Hippocampal formation (tissue), 2 donors: ENCODE measurements around the gene TMEM11.
A peak's percentile ranks its signal among the peaks of the same experiment; 100 is the strongest.

Experiments used
- DNase-seq, 2 donors: peaks; one replicate each; lab custom pipeline; 2025; lab: John Stamatoyannopoulos, UW

TMEM11 gene, protein sequence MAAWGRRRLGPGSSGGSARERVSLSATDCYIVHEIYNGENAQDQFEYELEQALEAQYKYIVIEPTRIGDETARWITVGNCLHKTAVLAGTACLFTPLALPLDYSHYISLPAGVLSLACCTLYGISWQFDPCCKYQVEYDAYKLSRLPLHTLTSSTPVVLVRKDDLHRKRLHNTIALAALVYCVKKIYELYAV

DNA sequence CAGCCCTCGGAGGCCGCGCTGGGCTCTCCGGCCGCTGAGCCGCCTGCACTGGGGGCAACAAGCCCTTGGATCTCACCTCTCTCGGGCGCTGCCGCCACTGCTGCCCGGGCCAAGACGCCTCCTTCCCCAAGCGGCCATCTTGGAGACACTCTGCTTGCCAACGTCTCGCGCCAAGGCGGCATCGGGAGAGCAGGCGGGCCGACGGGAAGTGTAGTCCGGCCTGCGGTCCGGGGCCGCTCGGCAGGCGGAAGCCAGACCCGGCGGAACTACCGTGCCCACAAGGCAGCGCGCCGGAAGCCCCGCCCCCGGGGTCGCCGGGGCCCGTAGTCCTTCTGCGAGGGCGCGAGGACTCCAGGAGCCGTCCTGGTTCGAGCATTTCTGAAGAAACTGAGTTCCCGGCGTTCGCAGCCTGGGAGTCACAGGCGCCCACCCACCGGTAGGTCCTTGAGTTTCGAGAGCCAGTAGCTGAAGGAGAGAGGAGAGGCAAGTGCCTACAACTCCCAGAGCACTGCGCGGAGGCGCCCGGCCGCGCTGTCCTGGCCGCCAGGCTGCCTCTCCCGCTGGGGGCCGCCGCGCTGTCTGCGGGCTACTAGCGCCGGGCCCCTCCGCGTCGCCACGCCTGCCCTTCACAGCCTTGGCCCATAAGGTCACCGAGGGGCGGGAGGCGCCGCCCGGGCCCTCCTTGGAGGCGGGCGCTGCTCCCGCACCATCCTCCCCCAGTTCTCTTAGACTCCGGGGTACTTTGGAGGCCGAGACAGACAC is at the start of gene TMEM11:
Gene TMEM11 (minus strand): TSS at position 147 of the 762 bp plus-strand sequence. CDS start 9 bp downstream, at position 138.
- DNase-seq: peak; percentile 94 to 95

DNA sequence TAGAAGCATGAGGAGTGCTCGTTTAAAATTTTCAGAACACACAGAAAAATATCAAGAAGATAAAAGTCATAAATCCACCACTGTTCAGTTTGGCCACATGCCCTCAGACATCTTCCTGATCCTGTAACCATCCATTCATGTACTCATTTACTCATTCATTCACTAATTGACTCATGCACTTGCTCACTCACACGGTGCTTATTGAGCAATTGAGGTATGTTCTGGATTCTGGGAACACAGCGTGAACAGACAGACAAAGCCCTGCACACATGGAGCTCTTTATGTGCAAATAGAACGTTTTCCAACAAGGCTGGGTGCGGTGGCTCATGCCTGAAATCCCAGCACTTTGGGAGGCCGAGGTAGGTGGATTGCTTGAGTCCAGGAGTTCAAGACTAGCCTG is 49.4 kb upstream of the TMEM11 start:
- DNase-seq: no peak

DNA sequence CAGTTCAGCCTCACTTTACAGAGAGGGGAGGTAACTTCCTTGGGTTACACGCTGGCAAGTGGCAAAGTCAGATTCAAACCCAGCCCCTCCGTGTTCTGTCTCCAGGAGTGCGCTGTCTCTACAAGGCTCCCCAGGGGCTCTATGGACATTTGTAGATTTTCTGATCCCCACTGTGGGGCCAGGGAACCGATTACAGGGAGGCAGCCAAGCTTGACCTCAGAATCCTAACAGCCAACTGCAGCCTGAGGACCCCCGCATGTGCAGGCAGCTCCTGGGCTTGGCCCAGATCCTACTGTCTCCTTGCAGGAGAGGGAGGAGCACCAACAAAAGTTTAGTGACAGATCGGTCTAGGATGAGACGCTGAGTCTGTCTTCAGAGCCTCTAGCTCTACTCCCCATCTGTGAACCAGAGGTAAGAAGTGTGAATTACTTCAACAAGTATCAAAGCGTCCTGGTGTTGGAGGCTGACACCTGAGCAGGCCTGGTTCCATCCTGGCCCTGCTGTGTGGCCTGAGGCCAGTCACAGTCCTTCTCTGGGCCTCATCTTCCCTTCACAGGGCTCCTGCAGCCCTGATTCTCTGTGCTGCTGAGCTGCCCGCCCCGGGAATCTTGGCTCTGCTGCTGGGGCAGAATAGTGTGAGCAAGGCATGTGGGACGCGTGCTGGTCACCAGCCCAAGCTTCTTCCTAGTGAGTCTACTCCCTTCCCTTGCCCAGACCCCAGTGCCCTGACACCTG is 48.5 kb upstream of the TMEM11 start:
- no peak for DNase-seq

DNA sequence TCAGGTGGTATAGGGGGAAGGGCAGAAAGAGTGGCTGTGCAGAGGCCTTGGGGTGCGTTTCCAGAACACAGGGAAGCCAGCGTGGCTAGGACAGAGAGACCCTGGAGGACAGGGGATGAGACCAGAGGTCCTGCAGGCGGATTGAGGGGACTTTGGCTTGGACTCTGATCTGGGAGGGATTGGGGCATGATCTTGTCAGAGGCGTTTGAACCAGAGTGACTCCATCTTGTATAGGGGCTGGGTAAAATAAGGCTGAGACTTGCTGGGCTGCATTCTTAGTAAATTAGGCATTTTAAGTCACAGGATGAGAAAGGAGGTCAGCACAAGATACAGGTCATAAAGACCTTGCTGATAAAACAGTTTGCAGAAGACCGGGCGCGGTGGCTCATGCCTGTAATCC is 44.6 kb upstream of the TMEM11 start:
- no peak for DNase-seq

DNA sequence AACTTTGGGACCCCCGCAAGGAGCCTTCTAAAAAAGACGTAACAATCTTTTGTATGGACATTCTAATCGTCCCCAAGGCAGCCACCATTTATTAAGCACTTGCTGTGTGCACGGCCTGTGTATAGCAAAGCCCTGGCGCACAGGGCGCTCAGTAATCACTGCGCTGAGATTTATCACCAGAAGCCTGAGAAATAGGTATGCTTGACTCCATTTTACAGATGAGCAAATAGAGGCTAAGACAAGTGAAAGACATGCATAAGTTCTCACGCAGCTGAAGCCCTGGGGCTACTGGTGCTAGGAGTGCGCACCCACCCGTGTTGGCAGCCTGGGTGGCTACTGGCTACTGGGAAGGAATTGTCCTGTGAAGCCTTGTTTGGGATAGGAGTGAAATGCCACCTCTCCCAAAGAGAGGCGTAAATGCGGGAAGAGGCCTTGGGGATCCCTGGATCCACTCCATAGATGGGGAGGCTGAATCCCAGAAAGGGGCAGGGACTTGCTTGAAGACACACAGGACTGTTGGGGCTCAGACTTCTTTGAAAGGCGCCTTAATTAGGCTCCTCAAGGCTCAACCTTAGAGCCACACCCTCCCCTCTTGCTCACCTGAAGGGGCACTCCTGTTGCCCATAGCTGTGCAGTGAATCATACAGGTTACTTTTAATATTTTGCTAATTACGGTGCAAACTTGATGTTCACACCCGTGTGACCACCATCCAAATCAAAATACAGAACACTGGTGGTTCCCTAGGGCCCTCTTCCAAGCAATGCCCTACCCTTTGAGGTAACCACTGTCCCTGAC is 39.9 kb upstream of the TMEM11 start:
- no peak for DNase-seq

DNA sequence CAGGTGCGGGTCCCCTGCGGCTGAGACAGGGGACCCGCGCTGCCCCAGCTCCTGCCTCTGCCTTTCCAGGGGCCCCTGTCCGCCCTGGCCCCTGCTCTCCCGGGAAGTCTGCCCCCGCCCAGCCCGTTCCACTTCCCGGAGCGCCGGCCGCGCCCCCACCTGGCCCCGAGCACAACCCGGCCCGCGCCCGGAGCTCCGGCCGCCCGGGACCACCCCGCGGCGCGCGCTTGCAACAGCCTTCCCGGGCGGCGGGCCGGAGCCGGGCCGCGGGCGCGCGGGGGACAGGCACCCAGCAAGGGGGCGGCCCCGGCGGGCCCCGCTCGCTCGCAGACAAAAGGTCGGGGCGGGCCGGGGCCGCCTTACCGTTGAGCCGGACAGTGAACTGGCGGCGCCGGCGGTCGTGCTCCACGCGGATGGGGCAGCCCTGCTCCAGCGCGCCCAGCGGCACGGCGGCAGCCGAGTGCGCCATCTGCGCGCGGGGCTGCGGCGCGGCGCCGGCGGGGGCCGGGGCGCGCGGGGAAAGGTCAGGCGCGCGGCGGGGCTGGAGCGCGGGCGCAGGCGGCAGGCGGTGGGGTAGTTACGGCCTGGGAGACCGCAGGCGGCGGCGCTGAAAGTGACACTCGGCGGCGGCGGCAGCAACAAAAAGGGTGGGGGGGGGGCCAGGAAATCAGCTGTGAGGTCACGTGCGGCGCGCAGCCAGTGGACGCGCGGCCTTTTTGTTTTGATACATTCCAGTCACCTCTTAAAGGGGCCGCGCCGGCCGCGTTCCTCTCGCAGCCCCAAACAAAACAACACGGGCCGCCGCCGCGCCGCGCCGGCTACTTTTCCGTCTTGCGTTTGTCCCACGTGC is 39.1 kb upstream of the TMEM11 start, which contains the start of gene NATD1:
Gene NATD1 (minus strand): TSS at position 615 of the 850 bp plus-strand sequence. CDS start 146 bp downstream, at position 469.
- peak; percentile 75 to 84 for DNase-seq

DNA sequence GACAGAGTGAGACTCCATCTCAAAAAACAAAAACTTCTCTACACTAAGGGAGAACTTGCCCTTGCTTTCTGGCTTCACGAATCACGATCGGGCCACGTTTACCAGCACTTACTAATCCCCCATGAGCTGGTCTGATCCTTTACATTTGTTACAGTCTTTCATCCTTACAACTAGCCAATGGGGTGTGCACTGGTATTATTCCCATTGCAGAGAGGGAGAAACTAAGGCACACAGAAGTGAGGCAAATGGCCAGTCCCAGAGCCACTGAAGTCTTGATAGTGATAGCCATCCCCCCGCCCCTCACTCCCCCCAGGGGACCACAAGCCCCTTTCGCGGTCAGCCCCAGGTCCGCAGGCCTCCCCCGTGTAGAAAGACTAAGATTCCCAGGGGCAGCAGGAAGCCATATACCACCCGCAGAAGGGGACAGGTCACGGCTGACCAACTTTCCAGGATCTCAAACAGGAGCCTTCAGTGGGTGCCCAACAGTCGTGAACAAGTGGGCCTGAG is 38.4 kb upstream of the TMEM11 start:
- no peak for DNase-seq

DNA sequence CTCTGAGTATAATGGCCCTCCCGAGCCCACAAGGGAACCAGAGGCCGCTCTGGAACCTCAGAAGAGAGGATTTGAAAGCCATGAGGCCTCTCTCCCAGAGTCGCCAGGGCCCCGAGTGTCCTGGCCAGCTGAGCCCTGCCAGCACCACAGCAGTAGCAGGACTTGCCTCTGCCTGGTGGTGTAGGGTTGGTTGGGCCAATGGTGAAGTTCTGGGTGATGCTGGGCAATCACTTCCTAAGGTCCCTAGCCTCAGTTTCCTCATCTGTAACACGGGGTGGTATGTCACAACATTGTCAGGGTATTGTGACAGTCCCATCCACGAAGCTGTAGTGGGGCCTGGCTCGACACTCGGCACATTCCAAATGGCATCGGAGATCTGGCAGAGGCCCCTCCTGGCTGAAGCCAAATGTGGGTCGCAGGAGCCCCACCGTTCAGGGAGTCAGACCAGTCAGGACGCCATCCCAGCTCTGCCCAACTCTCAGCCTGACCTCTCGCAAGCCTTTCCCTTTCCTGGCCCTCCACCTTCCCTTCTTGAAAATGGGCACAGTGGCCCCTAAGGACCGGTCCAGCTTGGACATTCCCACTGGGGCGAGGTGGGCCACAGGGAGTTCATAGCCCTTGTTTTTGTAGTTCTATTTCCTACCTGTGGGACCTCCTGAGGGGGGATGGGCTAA is 37.5 kb upstream of the TMEM11 start:
- no peak for DNase-seq

DNA sequence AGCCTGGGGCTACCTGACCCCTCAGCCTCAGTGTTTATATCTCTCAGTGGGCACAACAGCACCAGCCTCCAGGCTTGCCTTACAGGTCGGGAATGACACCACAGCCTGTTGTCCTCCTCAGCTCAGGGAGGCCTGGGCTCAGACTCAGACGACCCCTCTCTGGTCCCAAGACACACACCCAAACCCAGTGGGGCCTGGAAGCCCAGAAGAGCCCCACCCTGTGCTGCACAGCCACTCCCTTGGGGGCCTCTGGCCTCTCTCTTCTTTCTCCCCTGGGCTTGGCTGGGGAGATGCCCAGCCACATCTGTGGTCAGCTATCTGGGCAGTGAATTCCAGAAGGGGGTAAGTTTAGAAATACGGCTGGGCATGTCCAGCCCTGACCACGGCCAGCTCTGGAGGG is 36.9 kb upstream of the TMEM11 start:
- no peak for DNase-seq

DNA sequence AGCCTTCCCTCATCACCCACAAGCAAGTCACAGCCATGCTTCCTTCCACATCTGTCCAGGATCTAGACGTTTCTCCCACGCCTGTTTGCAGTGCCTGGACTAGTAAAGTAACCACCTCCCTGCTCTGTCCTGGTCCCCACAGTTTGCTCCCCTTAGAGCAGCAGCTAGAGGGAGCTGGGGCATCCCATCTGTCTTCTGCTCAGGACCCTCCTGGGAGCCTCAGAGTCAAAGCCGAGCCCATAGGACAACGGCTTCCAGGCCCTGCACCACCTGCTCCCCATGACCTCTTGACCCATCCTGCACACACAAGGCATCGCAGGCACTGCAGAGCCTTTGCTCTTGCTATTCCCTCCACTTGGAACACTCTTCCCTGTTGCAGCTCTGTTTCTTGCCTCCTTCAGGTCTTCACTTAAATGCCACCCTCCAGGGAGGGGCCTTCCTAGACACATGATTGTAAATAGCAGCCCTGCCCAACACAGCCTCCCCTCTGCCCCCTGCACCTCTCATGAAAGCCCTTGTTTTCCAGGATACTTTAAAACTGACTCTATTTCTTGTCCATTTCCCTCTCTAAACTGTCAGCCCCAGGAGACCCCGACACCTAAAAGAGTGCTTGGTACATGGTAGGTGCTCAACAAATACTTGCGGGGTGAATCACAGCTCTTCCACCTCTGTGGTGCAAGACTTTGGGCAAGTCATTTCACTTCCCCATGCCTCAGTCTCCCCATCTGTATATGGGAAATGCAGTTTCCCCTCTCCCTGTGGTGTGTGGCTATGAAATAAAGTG is 36.2 kb upstream of the TMEM11 start:
- no peak for DNase-seq

DNA sequence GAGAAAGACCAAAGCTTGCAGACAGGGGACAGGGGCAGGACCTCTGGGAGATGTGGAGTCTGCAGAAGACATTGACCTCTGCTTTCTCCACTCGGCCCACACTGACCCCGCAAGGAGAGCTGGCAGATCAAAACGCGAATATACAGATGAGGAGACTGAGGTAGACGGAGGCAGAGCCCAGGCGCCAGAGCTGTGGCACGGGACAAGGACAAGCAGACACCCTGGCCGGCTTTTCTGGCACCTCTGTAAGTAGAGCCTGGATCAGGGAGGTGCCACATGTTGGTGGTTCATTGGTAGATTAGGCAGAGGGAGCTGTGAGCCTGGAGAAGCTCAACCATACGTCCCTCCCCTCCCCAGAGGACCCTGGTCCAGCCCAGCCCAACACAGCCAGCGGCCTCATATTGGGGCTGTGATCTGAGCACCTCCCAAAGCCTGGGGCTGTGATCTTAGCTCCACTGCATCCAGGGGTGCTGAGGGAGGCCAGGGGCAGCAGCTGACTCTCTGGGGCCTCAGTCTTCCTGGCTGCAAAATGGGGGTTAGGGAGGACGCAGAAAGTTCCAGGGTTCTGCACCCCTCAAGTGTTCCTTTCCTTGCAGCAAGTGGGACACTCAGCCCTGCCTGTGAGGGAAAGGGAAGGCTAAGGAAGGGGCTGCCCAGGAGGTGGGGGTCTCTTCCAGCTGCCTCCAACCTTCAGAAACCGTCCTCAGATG is 35.3 kb upstream of the TMEM11 start:
- DNase-seq: no peak

DNA sequence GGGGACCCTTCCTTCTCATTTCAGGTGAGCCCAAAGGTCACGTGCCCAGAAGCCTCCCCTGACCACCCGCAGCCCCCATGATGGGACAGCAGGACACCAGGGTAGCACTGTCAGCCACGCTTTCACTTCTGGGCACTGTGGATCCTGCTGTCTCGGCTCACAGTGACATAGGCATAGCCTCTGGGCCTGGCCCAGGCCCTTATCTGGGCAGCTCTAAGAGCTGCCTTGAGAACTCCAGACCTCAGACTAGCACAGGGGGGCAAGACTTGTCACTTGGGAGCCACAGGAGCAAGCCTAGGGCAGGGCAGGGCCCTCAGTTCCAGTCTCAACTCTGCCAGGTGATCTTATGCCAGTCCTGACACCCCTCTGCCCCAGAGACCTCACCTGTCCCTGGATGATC is 34.5 kb upstream of the TMEM11 start:
- DNase-seq: no peak

DNA sequence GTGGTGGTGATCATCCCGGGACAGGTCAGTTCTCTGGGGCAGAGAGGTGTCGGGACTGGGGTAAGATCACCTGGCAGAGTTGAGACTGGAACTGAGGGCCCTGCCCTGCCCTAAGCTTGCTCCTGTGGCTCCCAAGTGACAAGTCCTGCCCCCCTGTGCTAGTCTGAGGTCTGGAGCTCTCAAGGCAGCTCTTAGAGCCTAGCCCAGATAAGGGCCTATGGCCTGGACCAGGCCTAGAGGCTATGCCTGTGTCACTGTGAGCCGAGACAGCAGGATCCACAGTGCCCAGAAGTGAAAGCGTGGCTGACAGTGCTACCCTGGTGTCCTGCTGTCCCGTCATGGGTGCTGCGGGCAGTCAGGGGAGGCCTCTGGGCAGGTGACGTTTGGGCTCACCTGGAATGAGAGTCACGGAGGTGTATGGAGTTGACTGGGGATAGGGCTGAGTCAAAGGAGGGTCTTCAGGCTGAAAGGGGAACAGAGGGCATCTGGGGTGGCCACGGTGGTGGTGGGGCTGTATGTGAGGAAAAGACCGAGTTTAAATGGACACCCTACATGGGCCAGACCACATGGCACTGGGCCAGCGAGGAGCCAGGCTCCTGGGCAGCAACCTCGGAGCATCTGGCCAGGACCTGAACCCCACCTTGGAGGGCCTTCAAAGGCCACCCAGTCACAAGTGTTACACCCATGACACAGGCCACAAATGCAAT is 33.7 kb upstream of the TMEM11 start:
- no peak for DNase-seq

DNA sequence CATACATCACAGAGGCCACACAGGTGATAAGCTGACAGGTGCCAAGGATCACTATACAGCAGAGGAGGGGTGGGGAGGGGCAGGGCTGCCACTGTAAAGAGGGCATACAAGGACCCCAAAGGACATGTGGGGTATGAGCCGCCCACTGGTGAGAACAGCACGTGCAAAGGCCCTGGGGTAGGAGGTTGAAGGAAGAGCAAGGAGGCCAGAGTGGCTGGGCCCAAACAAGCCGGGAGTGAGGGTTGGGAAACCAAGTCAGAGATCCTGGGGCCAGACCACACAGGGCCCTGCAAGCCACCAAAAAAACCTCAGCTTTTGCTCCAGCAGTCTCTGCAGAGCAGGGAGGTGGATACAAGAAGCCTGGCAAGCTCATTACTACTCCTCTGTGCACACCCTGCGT is 32.7 kb upstream of the TMEM11 start:
- DNase-seq: no peak

DNA sequence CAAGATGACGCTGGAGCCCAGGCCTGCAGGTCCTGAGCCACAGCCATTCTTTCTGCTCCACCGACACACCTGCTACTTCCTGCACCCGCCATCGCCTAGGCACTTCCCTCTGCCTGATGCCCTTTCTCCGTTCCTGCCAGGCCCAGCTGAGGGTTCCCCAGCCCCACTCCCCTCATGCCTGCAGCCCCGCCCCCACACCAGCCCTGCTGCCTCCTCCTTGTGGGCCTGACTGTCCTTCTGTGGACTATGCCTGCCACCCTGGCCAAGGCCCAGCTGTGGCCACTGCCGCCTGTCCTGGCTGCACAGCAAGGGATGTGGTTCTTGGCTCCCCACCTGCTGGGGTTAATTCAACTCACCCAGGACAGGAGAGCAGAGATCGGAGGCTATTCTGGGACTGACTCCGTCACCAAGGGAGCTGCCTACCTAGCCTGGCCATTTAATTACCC is 31.7 kb upstream of the TMEM11 start:
- no peak for DNase-seq

DNA sequence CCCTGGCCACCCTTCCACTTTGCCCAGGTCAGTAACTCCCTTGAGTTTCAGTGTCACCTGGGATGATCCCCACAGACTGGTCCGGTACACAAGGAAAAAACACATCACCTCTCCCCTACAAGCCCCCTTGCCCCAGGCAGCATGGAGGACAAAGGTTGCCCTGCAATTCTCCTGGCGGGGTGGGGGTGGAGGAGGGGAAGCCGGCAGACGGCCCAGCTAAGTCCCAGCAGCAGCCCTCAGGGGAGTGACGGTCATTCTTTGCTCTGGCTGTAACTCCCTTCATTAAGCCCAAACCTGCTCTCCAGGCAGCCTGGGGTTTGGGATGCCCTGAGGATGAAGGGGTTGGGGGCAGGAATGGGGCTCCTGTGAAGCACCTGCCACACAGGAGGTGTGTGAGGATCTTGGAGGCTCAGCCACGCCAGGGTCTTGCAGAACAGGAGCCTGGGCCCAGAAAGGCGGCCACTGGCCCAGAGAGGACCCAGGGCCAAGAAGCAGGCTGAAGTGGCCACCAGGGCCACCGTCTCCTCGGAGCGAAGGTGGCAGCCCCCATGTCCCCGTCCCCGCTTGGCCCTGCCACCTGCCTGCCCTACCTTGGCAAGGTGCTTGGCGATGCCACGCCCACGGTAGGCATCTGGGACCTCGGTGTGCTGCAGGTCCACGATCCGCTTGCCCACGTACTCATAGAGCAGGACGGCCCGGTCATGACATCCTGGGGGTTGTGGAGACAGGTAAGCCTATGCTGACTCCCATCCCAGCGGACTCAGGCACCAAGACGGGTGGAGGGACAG is 29.7 kb upstream of the TMEM11 start:
- DNase-seq: no peak

DNA sequence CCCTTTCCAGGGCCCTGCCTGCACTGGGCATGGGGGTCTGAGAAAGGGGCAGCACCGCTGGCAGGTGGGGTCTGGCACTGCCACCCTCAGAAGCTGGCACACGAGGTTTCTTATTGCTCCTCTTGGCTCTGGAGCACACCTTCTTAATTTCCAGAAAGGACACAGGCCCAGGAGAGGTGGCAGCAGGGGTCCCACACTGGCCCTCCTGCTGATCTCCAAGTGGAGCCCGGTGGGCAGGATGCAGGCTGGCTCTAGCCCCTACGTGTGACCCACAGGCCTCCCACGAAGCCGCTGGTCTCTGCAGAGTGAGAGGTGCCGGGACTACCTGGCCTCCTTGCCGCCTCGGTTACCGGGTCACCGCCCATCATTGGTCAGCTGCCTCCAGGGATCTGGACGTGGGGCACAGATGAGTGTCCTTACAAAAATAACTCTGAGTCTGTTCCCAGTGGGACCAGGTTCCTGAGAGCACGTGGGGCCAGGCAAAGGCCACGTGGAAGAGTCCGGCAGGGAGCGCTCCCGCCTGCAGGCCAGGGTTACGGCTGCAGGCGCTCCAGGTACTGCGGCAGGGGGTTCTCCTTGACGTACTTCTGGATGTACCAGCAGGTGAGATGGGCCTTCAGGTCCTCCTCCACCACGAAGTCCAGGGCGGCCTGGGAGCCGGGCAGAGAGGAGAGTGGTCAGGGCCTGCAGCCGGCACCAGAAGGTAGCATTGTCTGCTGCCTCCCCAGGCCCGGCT is 29.0 kb upstream of the TMEM11 start:
- DNase-seq: no peak
